Testis (tissue), 3 donors: ENCODE results near the gene STAT4. TPM values are rescaled to one million over a fixed set of nuclear protein-coding genes. Genes with fewer than 3 reads are reported as not detected.
A peak's percentile ranks its signal among the peaks of the same experiment; 100 is the strongest.

Source experiments
- DNase-seq: peaks from one replicate; pipeline ENCODE4 v3.0.0-alpha.2; 2019
- H3K27ac ChIP-seq, 2 donors: fragments of 200-600 bp; sonication (generic); one replicate each; pipeline ENCODE4 v1.5.1; 2019
- H3K27me3 ChIP-seq: fragments of 200-600 bp; sonication (generic); one replicate; pipeline ENCODE4 v1.5.1; 2019
- H3K36me3 ChIP-seq: fragments of 200-600 bp; sonication (generic); one replicate; pipeline ENCODE4 v1.5.1; 2017; ENCODE audit warnings: low read depth; ENCODE audit errors: missing control alignments
- H3K4me1 ChIP-seq: fragments of 200-600 bp; sonication (generic); one replicate; pipeline ENCODE4 v1.5.1; 2019
- H3K4me3 ChIP-seq, 2 donors: fragments of 200-600 bp; sonication (generic); one replicate each; pipeline ENCODE4 v1.5.1; 2017 to 2019
- H3K9me3 ChIP-seq: fragments of 200-600 bp; sonication (generic); one replicate; pipeline ENCODE4 v1.5.1; 2017
- CTCF ChIP-seq, 3 experiments: fragments of 450-650 bp in 2 of 3; fragments of 200-600 bp in 1 of 3; sonication (generic) in 1 of 3; IDR thresholded peaks; one replicate each; pipeline ENCODE4 v1.5.1; 2016 to 2019; ENCODE audit warnings: antibody characterized with exemption in 3 of 3, mild to moderate bottlenecking in 2 of 3, moderate library complexity in 1 of 3
- POLR2A ChIP-seq: fragments of 450-650 bp; IDR thresholded peaks from one replicate; pipeline ENCODE4 v1.6.1; 2017; ENCODE audit warnings: antibody characterized with exemption, mild to moderate bottlenecking, moderate library complexity
- WGBS, 2 donors: methylation state at CpG; one replicate each; pipeline ENCODE4 v1.1.5; 2018; 5-methylcytosine and 5-hydroxymethylcytosine counted together
- intact Hi-C: fragments of 100-400 bp; cut with DNase I; formaldehyde crosslinking; loops from one replicate; pipeline ENCODE4 v1.15.1; 2023; ENCODE audit warnings: low total_unique reads
- polyA plus RNA-seq: library from polyadenylated mRNA; stranded (reverse); fragments of 350-450 nt; fragmentation: Illumina TruSeq; extraction: RNeasy Lipid Tissue Mini Kit (QIAGEN cat#74804); gene quantifications from one replicate; pipeline ENCODE4 v1.2.3, GENCODE V29; 2014; ENCODE audit warnings: low read depth, low replicate concordance; ENCODE audit not compliant: insufficient read depth
- total RNA-seq, 2 donors: library from RNA; depleted of rRNA; stranded (reverse); fragments of >200 nt; gene quantifications; one replicate each; pipeline ENCODE4 v1.2.3, GENCODE V29; 2016

The STAT4 gene
- total and polyA plus RNA-seq, 3 donors from 2014 or later, result 23.0 to 59.4 (median 36.4) TPM

- no peaks in the 10 kb centered on the region for H3K9me3 ChIP-seq
- no peaks in the 10 kb centered on the region for H3K27me3 ChIP-seq
- intact Hi-C loops, result loop anchor here (5.0 kb wide), 1 partner anchor 335 kb away; no protein-coding TSS in a partner anchor
- H3K36me3 ChIP-seq, result no peaks in the 10 kb centered on the region
- H3K4me1 ChIP-seq, result peaks cover 3% of the 10 kb centered on the region
- TF ChIP-seq POLR2A (no peak), CTCF (IDR thresholded peaks at IDR 0.05) (no peak)
- no peak overlapping the region for H3K27ac ChIP-seq
- no peak overlapping the region for H3K4me3 ChIP-seq
- WGBS, 2 donors, result 81 to 83% methylated on average over 4 of the region's 4 CpGs
- DNase-seq, result no peak
These were observed 16.1 kb upstream of the STAT4 start for GRCh38 chr2:191166756-191167445.

GRCh38 chr2:191166111-191166755 lies 15.4 kb upstream of the STAT4 start:
- no peak for DNase-seq
- intact Hi-C loops, result loop anchor here (5.0 kb wide), 1 partner anchor 336 kb away; no protein-coding TSS in a partner anchor
- Histone ChIP-seq H3K27ac (no peak overlapping the region), H3K4me1 (no peaks in the 10 kb centered on the region), H3K4me3 (no peak overlapping the region), H3K27me3 (no peaks in the 10 kb centered on the region), H3K9me3 (no peaks in the 10 kb centered on the region), H3K36me3 (no peaks in the 10 kb centered on the region)
- WGBS, 2 donors, result 64 to 71% methylated on average over 4 of the region's 4 CpGs
- TF ChIP-seq CTCF (IDR thresholded peaks at IDR 0.05), result no peak
- no peak for TF ChIP-seq POLR2A

GRCh38 chr2:191165176-191165643 lies 14.4 kb upstream of the STAT4 start:
- 33 to 50% methylated on average over 5 of the region's 5 CpGs for WGBS, 2 donors
- Histone ChIP-seq H3K27ac (no peak overlapping the region), H3K4me3 (no peak overlapping the region), H3K36me3 (no peaks in the 10 kb centered on the region), H3K27me3 (no peaks in the 10 kb centered on the region), H3K4me1 (no peaks in the 10 kb centered on the region), H3K9me3 (no peaks in the 10 kb centered on the region)
- no peak for DNase-seq
- intact Hi-C loops, result loop anchor here (5.0 kb wide), 1 partner anchor 337 kb away; no protein-coding TSS in a partner anchor
- no peak for TF ChIP-seq POLR2A
- peak in 1 of 3 experiments; percentile 55 for TF ChIP-seq CTCF (IDR thresholded peaks at IDR 0.05)

- no peak overlapping the region for H3K4me3 ChIP-seq
- no peaks in the 10 kb centered on the region for H3K36me3 ChIP-seq
- intact Hi-C loops, result no loop called here
- no peaks in the 10 kb centered on the region for H3K4me1 ChIP-seq
- H3K27ac ChIP-seq, result no peak overlapping the region
- TF ChIP-seq CTCF (IDR thresholded peaks at IDR 0.05) (no peak), POLR2A (no peak)
- no peaks in the 10 kb centered on the region for H3K27me3 ChIP-seq
- 89 to 97% methylated on average over 1 of the region's 1 CpG for WGBS, 2 donors
- H3K9me3 ChIP-seq, result no peaks in the 10 kb centered on the region
- DNase-seq, result no peak
These were observed 8.0 kb upstream of the STAT4 start for GRCh38 chr2:191158747-191159146.
